ENCODE data around the gene MOK.

DNA sequence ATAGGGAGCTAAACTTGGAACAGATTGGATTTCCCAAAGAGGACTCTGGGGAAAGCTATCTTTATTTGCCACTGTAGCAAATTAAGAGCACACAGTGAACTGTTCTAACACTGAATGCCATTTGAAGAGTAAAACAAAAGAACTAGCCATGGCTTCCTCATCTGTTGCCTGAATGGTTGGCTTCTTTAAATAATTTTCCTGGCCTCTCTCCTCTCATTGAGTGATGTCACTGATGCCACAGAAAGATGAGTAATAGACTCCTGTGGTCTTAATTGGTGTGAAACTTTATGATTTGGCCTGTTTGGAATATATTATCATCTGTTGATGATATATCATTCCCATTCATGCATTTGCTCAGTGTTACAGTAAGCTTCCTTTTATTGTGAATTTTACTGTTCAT, 122.8 kb downstream of the MOK start:
- TF ChIP-seq CTCF (IDR thresholded peaks at IDR 0.05) (no peak), EP300 (IDR thresholded peaks at IDR 0.05) (no peak)

All from tibial nerve (tissue), 4 donors.